ENCODE results near the gene SORCS2.

SORCS2 gene

GRCh38 chr4:7717161-7717560 lies 524.8 kb downstream of the SORCS2 start:
- no peak overlapping the region for H3K4me3 ChIP-seq (ENCODE audit: low read depth, low read length)
- DNase-seq, result no peak
- H3K27ac ChIP-seq, result no peak overlapping the region
- H3K27me3 ChIP-seq (replicated peaks), result no peaks in the 10 kb centered on the region
- TF ChIP-seq CTCF (IDR thresholded peaks at IDR 0.05; ENCODE audit: low read depth, low read length, missing control alignments), result no peak
- H3K36me3 ChIP-seq (replicated peaks), result no peaks in the 10 kb centered on the region
- in situ Hi-C loops (cut with HindIII; ENCODE audit: low pct_ligation_motif_present, low sequenced_read_pairs), result no loop called here

- TF ChIP-seq CTCF (IDR thresholded peaks at IDR 0.05; ENCODE audit: low read depth, low read length, missing control alignments), result no peak
- no peak overlapping the region for H3K27ac ChIP-seq
- H3K4me3 ChIP-seq (ENCODE audit: low read depth, low read length), result no peak overlapping the region
- DNase-seq, result no peak
- in situ Hi-C loops (cut with HindIII; ENCODE audit: low pct_ligation_motif_present, low sequenced_read_pairs), result no loop called here
- H3K36me3 ChIP-seq (replicated peaks), result no peaks in the 10 kb centered on the region
- no peaks in the 10 kb centered on the region for H3K27me3 ChIP-seq (replicated peaks)
Observed at GRCh38 chr4:7717946-7718490, 525.7 kb downstream of the SORCS2 start.

- in situ Hi-C loops (cut with HindIII; ENCODE audit: low pct_ligation_motif_present, low sequenced_read_pairs), result no loop called here
- Histone ChIP-seq H3K36me3 (replicated peaks) (no peaks in the 10 kb centered on the region), H3K27me3 (replicated peaks) (no peaks in the 10 kb centered on the region), H3K4me3 (ENCODE audit: low read depth, low read length) (no peak overlapping the region), H3K27ac (no peak overlapping the region)
- no peak for DNase-seq
- TF ChIP-seq CTCF (IDR thresholded peaks at IDR 0.05; ENCODE audit: low read depth, low read length, missing control alignments), result peak; percentile 91
Observed at GRCh38 chr4:7719354-7720174, 527.2 kb downstream of the SORCS2 start.

- TF ChIP-seq CTCF (IDR thresholded peaks at IDR 0.05; ENCODE audit: low read depth, low read length, missing control alignments), result peak; percentile 51
- Histone ChIP-seq H3K27ac (no peak overlapping the region), H3K36me3 (replicated peaks) (no peaks in the 10 kb centered on the region), H3K27me3 (replicated peaks) (no peaks in the 10 kb centered on the region), H3K4me3 (ENCODE audit: low read depth, low read length) (no peak overlapping the region)
- DNase-seq, result peak; percentile 9
- in situ Hi-C loops (cut with HindIII; ENCODE audit: low pct_ligation_motif_present, low sequenced_read_pairs), result no loop called here
Observed at GRCh38 chr4:7721984-7722551, 529.7 kb downstream of the SORCS2 start.

DNA sequence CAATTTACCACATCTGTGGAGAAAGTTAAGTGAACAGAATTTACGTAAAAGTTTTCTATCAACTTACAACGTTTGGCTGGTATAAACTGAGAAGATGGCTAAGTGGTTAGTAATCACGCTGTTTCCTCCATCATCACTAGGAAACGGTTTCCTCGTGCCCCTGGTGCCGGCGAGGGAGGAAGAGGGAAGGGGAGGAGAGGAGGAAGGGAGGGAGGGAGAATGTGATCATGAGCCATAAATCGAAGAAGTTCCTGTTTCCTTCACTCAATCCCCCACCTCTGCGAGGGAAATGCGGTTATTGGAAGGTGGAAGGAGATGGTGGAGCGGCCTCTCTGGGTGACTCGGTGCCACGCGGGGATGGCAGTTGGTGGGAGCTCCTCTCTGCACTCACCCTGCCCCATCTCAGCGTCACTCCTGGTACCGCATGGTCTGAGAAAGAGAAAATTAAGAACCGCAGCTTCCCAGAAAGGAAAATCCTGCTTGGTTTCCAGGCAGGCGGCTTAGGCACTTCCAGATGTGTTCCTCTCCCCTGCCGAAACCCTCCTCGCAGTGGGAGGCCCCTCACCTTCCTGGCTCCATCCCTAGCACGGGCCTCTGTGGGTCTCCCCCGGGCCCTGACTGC lies 530.5 kb downstream of the SORCS2 start:
- Histone ChIP-seq H3K27me3 (replicated peaks) (no peaks in the 10 kb centered on the region), H3K27ac (no peak overlapping the region), H3K4me3 (ENCODE audit: low read depth, low read length) (no peak overlapping the region), H3K36me3 (replicated peaks) (no peaks in the 10 kb centered on the region)
- in situ Hi-C loops (cut with HindIII; ENCODE audit: low pct_ligation_motif_present, low sequenced_read_pairs), result no loop called here
- TF ChIP-seq CTCF (IDR thresholded peaks at IDR 0.05; ENCODE audit: low read depth, low read length, missing control alignments), result no peak
- no peak for DNase-seq

Measured in brain microvascular endothelial cell (primary cell).